Hematopoietic multipotent progenitor cell treated with erythropoietin and hydrocortisone succinate and interleukin-3 and kit ligand, for 15 days (in vitro differentiated cells): ENCODE data around the gene SAFB.
A peak's percentile ranks its signal among the peaks of the same experiment; 100 is the strongest.

ENCODE experiments used
- DNase-seq: peaks from one replicate; pipeline ENCODE4 v3.0.0-alpha.2; 2015; ENCODE audit warnings: low spot score

The SAFB gene

GRCh38 chr19:5622465-5623396, at the start of gene SAFB, which contains the start of gene SAFB2:
Gene SAFB, plus strand, starts transcription at chr19:5623083. Its CDS starts 123 bp downstream, at chr19:5623206.
Gene SAFB2, minus strand, starts transcription at chr19:5622776. Its CDS starts 61 bp downstream, at chr19:5622715.
- DNase-seq = peak; percentile 100

- DNase-seq = no peak
These were observed 47.3 kb upstream of the SAFB start for GRCh38 chr19:5575590-5575989.

- peak; percentile 72 for DNase-seq
These were observed 44.6 kb upstream of the SAFB start for GRCh38 chr19:5578097-5578846.

- DNase-seq = no peak
These were observed 43.6 kb upstream of the SAFB start for GRCh38 chr19:5579286-5579685.

GRCh38 chr19:5579697-5580096, 43.2 kb upstream of the SAFB start:
- DNase-seq = no peak

- no peak for DNase-seq
These were observed 42.7 kb upstream of the SAFB start for GRCh38 chr19:5580161-5580571.

- DNase-seq = peak; percentile 73
These were observed 37.2 kb upstream of the SAFB start for GRCh38 chr19:5585461-5586299.

- no peak for DNase-seq
These were observed 36.4 kb upstream of the SAFB start for GRCh38 chr19:5586300-5587070.

GRCh38 chr19:5587071-5587455, 35.8 kb upstream of the SAFB start:
- no peak for DNase-seq

- DNase-seq = no peak
These were observed 35.2 kb upstream of the SAFB start for GRCh38 chr19:5587661-5588060.

- DNase-seq = no peak
These were observed 34.4 kb upstream of the SAFB start for GRCh38 chr19:5588441-5588840.

- DNase-seq = no peak
These were observed 33.8 kb upstream of the SAFB start for GRCh38 chr19:5588906-5589676.

- DNase-seq = no peak
These were observed 32.6 kb upstream of the SAFB start for GRCh38 chr19:5590151-5590864.

- DNase-seq = no peak
These were observed 32.1 kb upstream of the SAFB start for GRCh38 chr19:5590865-5591154.

- no peak for DNase-seq
These were observed 31.4 kb upstream of the SAFB start for GRCh38 chr19:5591476-5591875.

- DNase-seq = no peak
These were observed 30.1 kb upstream of the SAFB start for GRCh38 chr19:5592531-5593342.

GRCh38 chr19:5593343-5594255, 29.3 kb upstream of the SAFB start:
- no peak for DNase-seq

GRCh38 chr19:5594521-5594950, 28.3 kb upstream of the SAFB start:
- no peak for DNase-seq
